ENCODE results near the gene MFSD1. TPM values are rescaled to one million over a fixed set of nuclear protein-coding genes. Genes with fewer than 3 reads are reported as not detected.

Gene MFSD1
- polyA plus RNA-seq, 3 donors = 110 to 262 (median 225) TPM

DNA sequence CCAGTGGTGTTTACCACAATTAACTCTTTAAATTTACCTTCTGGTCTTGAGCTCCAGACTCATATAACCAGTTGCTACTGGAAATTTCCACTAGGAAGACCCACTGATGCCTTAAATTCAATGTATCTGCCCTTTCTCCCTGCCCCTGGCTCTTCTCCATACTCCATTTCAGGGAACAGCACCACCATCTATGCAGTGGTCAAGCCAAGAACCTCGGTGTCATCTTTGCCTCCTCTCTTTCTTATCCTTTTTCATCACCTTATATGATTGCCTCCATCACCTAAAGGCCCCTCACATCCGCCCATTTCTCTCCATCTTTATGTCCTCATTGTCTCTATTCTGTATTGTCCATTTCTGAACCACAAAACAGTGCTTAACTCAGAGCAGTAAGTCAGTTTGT, 20.7 kb upstream of the MFSD1 start:
- H3K27me3 ChIP-seq (ENCODE audit: control insufficient read depth in 2 of 2, insufficient read depth in 2 of 2, low read length in 2 of 2) = no peaks in the 10 kb centered on the region
- no peak overlapping the region for H3K4me3 Mint-ChIP-seq
- peaks cover 0 to 4% (median 0%) of the 10 kb centered on the region in 7 donors for H3K9me3 Mint-ChIP-seq
- no peak overlapping the region for H3K9ac ChIP-seq (ENCODE audit: insufficient read depth, low read length, poor library complexity, severe bottlenecking)
- no peaks in the 10 kb centered on the region for H3K36me3 Mint-ChIP-seq
- H4K20me1 ChIP-seq (ENCODE audit: insufficient read depth, low read length) = no peaks in the 10 kb centered on the region
- no peak overlapping the region for H3K4me2 ChIP-seq (replicated peaks; ENCODE audit: extremely low read depth, low read length, poor library complexity, severe bottlenecking)
- H3K4me1 ChIP-seq (ENCODE audit: control insufficient read depth in 1 of 2, insufficient read depth in 2 of 2, low read length in 2 of 2) = peaks cover 0 to 5% of the 10 kb centered on the region in 2 donors
- no peak overlapping the region for H2AFZ ChIP-seq (ENCODE audit: insufficient read depth, low read depth, low read length, poor library complexity, severe bottlenecking)
- peaks cover 0 to 2% (median 2%) of the 10 kb centered on the region in 3 donors for H3K27me3 Mint-ChIP-seq (ENCODE audit: low read depth in 3 of 3)
- intact Hi-C loops (cut with micrococcal nuclease) = no loop called here
- no peak overlapping the region for H3K27ac Mint-ChIP-seq
- TF ChIP-seq, protein P1, sequence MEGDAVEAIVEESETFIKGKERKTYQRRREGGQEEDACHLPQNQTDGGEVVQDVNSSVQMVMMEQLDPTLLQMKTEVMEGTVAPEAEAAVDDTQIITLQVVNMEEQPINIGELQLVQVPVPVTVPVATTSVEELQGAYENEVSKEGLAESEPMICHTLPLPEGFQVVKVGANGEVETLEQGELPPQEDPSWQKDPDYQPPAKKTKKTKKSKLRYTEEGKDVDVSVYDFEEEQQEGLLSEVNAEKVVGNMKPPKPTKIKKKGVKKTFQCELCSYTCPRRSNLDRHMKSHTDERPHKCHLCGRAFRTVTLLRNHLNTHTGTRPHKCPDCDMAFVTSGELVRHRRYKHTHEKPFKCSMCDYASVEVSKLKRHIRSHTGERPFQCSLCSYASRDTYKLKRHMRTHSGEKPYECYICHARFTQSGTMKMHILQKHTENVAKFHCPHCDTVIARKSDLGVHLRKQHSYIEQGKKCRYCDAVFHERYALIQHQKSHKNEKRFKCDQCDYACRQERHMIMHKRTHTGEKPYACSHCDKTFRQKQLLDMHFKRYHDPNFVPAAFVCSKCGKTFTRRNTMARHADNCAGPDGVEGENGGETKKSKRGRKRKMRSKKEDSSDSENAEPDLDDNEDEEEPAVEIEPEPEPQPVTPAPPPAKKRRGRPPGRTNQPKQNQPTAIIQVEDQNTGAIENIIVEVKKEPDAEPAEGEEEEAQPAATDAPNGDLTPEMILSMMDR (IDR thresholded peaks at IDR 0.05) = no peak
- H3K27ac ChIP-seq (ENCODE audit: low read depth in 1 of 2, low read length in 2 of 2) = no peak overlapping the region
- no peaks in the 10 kb centered on the region for H3K9me3 ChIP-seq (replicated peaks in 1 of 2; ENCODE audit: control insufficient read depth in 1 of 2, insufficient read depth in 1 of 2, low read length in 2 of 2)
- peaks cover 13% of the 10 kb centered on the region for H3K4me1 Mint-ChIP-seq
- no peaks in the 10 kb centered on the region for H3K36me3 ChIP-seq (replicated peaks in 1 of 2; ENCODE audit: control insufficient read depth in 1 of 2, insufficient read depth in 2 of 2, low read length in 2 of 2)
- H3K4me3 ChIP-seq (replicated peaks in 1 of 3; ENCODE audit: low read depth in 2 of 3, low read length in 3 of 3) = no peak overlapping the region
- H3K79me2 ChIP-seq (ENCODE audit: insufficient read depth, low read length) = no peaks in the 10 kb centered on the region
- DNase-seq = no peak
- WGBS (ENCODE audit: insufficient coverage) = 100% methylated on average over 1 of the region's 2 CpGs

DNA sequence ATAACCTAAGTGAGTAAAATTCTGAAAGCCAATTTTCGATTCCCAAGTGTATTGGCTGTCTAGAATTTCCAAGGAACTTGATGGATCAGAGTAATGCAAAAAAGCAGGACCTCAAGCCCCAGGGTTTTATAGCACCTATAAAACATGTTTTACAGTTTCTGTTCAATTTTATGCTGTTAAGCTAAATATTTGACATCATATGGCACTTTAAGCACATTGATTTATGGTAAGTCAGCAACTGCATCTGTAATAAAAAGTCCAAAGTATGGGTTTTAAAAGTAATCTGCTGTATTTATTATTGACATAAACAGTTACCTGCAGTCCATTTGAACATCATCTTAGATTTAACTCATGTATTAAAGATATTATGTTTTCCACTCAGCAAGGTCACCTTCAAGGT, 20.0 kb upstream of the MFSD1 start:
- Histone ChIP-seq H3K27ac (ENCODE audit: low read depth in 1 of 2, low read length in 2 of 2) (no peak overlapping the region), H3K4me2 (replicated peaks; ENCODE audit: extremely low read depth, low read length, poor library complexity, severe bottlenecking) (no peak overlapping the region), H3K4me3 (replicated peaks in 1 of 3; ENCODE audit: low read depth in 2 of 3, low read length in 3 of 3) (no peak overlapping the region), H3K79me2 (ENCODE audit: insufficient read depth, low read length) (no peaks in the 10 kb centered on the region), H3K36me3 (replicated peaks in 1 of 2; ENCODE audit: control insufficient read depth in 1 of 2, insufficient read depth in 2 of 2, low read length in 2 of 2) (no peaks in the 10 kb centered on the region), H3K27me3 (ENCODE audit: control insufficient read depth in 2 of 2, insufficient read depth in 2 of 2, low read length in 2 of 2) (no peaks in the 10 kb centered on the region), H3K9ac (ENCODE audit: insufficient read depth, low read length, poor library complexity, severe bottlenecking) (no peak overlapping the region), H4K20me1 (ENCODE audit: insufficient read depth, low read length) (no peaks in the 10 kb centered on the region), H3K9me3 (replicated peaks in 1 of 2; ENCODE audit: control insufficient read depth in 1 of 2, insufficient read depth in 1 of 2, low read length in 2 of 2) (no peaks in the 10 kb centered on the region), H2AFZ (ENCODE audit: insufficient read depth, low read depth, low read length, poor library complexity, severe bottlenecking) (no peak overlapping the region), H3K4me1 (ENCODE audit: control insufficient read depth in 1 of 2, insufficient read depth in 2 of 2, low read length in 2 of 2) (peaks cover 0 to 5% of the 10 kb centered on the region in 2 donors)
- no peak overlapping the region for H3K27ac Mint-ChIP-seq
- H3K9me3 Mint-ChIP-seq = peaks cover 0 to 4% (median 0%) of the 10 kb centered on the region in 7 donors
- H3K36me3 Mint-ChIP-seq = no peaks in the 10 kb centered on the region
- no peak for DNase-seq
- TF ChIP-seq, protein P1 (IDR thresholded peaks at IDR 0.05) = no peak
- H3K27me3 Mint-ChIP-seq (ENCODE audit: low read depth in 3 of 3) = peaks cover 0 to 2% (median 2%) of the 10 kb centered on the region in 3 donors
- peaks cover 9% of the 10 kb centered on the region for H3K4me1 Mint-ChIP-seq
- WGBS (ENCODE audit: insufficient coverage) = 60% methylated on average over 1 of the region's 1 CpG
- no peak overlapping the region for H3K4me3 Mint-ChIP-seq
- intact Hi-C loops (cut with micrococcal nuclease) = no loop called here
